ELF-1 (cell line): ENCODE data around the gene REPIN1.

Source experiments
- DNase-seq: peaks from one replicate; pipeline ENCODE4 v3.0.0-alpha.2; 2016; ENCODE audit warnings: low read depth, low spot score

REPIN1 gene

GRCh38 chr7:150389532-150389816, 20.9 kb downstream of the REPIN1 start:
- DNase-seq: no peak

- no peak for DNase-seq
These were observed 21.6 kb downstream of the REPIN1 start for GRCh38 chr7:150390205-150390604.

GRCh38 chr7:150393325-150393724, 24.7 kb downstream of the REPIN1 start:
- no peak for DNase-seq

DNA sequence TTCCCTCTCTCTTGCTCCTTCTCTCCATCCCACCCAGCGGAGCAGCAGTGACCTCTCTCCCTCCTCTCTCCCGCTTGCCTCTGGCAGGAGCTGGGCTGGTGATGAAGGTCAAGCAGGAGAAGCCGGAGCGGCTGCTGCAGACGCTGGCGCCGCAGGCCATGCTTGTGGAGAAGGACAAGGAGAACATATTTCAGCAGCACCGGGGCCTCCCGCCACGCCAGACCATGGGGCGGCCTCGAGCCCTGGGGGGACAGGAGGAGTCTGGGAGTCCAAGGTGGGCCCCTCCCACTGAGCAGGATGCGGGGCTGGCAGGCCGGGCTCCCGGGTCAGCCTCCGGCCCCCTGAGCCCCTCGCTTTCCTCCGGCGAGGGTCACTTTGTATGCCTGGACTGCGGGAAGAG, 27.8 kb downstream of the REPIN1 start:
- peak; percentile 77 for DNase-seq

- no peak for DNase-seq
These were observed 28.2 kb downstream of the REPIN1 start for GRCh38 chr7:150396851-150397260.

- peak; percentile 62 for DNase-seq
These were observed 28.9 kb downstream of the REPIN1 start for GRCh38 chr7:150397346-150398107.

DNA sequence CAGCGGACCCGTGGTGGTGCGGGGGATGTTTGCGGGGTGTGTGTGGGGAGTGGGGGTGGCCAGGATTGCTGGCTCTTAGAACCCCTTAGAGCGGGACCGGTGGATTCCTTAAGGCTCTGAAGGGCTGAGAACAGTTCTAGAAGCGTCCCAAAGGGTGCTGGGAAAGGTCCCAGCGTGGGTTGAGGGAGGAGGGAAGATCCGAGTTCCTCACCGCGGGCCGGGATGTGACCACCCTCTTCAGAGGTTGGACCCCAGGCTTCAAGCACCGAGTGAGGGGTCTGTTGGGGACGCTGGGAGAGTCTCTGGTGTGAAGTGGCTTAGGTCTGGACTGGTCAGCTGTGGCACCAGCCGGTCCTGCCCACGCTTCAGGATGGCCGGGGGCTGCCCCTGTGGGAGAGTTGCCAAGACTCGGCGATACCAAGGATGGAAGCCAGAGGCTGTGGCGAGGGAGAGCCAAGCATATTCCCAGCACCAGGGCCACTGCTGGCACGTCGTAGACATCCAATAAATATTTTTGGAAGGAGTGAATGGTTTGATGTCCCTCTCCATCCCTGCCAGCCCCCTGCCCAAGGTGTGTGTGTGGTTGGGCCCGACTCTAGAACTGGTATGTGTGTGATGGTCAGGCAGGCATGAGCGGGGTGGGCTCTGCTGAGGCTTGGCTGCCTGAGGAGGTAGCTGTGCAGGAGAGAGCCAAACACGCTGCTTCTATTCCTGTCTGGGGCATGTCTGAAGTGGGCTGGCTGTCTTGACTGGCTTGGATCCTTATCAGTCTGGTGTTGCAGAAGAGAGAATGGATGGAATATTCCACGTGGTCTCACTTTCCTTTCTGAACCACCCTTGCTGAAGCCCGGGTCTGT, 29.7 kb downstream of the REPIN1 start:
- peak; percentile 52 for DNase-seq

DNA sequence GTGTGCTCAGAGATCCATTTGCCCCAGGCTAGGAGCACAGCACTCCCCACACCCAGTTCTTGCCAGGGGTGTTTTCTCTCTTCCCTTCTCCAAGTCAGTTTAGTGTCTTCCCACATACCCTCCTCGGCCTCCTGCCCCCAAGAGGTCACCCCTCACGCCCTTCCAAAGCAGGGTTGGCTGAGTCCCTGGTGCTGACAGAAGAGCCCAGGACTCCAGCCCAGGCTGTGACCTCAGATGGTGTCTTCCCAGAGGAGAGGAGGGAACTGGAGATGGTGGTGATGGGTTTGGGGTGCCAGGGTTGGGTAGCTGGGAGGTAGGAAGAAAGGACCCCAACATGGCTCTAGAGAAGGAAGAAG, 30.3 kb downstream of the REPIN1 start:
- no peak for DNase-seq

DNA sequence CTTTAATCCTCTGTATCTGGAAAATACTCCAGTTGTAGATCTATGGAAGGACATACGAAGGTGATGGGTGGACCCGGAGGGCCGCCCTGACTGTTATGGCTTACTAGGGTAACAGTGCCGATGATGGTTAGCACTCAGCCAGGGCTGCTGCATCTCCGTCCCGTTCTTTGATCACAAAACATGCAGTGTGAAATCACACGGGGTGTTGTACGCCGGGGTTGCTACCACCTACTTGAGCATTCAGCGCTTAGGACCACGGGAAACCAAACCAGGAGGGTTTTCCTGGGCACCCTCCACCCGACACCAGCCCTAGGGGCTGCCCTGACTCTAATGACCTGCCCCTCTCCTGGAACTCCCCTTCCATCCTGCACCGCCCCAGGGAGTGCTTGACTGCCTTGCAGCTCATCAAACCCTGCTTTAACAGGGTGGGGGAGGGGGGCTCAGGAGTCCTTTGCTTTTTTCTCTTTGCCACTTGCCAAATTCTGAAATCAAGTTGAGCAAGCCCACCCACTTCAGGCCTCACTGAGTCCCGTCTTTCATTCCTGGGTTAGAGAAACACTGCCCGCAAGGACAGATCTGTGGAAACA, 30.9 kb downstream of the REPIN1 start:
- peak; percentile 84 for DNase-seq

- peak; percentile 88 for DNase-seq
These were observed 31.6 kb downstream of the REPIN1 start for GRCh38 chr7:150400008-150400787.

DNA sequence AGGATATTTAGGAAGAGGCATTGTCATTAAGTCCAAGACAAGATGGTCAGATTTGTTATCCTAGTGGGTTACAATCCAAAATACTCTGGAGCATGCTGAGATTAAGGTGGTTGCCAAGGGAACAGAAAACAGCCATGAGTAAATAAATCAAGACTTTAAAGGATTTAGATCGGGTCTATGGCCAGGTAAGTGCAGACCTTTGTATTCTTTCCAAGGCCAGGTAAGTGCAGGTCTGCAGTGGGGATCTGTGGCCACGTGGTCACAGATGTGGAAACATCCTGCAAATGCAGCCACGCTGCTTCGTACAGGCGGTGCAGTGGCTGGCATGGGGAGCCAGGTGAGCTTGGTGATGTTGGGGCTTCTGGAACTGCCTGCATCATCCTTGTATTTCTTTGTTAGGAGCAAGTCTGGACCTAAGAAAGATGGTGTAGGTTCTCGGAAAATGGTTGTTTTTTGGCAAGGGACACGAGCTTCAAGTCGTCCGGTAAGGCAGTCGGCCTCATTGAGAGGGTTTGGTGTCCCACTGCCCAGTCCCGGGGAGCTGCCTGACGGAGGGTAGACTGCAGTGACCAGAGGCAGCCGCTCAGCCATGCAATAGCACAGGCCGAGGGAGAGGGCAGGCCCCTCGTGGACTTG, 32.3 kb downstream of the REPIN1 start:
- no peak for DNase-seq

DNA sequence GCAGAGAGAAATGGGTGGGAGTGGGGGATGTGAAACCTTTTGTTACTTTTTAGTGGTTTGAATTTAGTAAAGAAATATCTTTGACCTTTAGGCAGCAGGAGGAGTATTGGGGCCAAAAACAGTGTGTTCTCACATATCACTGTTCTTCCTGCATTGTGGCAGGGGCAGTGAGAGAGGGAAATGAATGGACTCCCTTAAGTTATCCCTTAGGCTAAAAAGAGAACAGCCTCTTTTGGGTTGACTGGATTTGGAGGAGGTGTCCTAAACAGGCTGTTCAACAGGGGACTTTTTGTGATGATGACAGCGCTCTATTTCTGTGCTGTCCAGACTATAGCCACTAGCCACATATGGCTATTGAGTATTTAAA, 32.8 kb downstream of the REPIN1 start:
- no peak for DNase-seq

DNA sequence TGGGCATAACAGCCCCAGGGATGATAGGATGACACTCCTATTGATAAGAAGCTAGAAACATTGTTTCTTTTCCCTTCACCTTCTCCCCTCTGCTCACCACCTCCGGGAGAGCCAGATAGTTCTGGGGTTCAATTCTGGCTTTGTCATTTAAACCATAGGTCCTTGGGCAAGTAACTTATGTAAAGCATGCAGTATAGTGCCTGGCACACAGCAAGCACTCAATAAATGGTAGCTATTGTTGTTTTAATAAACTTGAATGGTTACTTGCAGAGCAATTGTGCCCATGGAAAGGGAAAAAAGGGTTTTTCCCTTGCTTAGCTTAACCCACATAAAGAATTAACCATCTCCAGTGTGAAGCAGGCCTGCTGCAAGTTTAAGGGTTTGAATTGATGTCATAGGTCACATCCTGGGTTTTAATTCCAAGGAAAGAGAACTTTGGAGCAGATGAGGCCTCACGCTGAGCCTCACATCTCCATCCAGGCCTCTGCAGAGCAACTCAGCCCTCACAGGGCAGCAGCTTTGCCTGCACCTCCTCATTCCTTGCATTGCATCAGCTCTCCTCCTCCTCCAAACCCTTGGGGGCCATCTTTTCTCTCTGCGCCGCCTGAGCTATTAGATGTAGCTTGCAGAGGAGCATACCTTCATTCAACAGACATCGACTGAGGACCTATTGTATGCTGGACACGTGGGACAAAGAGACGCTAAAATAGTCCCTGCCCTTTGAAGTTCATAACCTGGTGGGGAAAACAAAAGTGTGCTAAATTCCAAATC, 33.4 kb downstream of the REPIN1 start:
- peak; percentile 50 for DNase-seq

DNA sequence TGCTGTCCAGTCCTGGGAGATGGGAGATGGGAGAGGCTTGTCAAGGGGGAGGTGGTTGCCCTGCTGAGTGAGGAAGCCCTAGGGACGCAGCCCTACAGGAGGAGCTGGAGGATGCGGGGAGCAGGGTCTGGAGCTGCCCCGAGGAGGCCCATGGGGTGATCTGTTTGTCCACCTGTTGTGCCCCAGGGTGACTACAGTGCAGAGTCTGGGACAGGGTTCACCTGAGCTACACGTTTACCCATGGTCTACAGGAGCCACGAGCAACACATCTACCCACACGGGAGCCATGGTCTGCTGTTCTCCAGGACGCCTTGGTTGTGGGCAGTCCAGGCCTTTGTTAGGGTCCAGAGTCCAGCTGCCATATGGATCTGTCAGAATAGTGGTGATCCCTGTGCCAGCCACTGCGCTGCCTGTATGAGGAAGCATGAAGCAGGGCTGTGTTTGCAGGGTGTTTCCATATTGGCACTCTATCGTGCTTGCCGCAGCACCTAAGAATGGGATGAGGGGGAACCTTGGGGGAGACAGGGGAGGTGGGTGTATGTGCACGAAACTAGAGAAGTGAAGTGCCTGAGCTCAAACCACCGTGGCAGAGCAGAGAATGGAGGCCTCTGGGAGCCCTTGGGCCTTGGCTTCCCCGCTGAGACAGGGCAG, 34.2 kb downstream of the REPIN1 start:
- DNase-seq: no peak

DNA sequence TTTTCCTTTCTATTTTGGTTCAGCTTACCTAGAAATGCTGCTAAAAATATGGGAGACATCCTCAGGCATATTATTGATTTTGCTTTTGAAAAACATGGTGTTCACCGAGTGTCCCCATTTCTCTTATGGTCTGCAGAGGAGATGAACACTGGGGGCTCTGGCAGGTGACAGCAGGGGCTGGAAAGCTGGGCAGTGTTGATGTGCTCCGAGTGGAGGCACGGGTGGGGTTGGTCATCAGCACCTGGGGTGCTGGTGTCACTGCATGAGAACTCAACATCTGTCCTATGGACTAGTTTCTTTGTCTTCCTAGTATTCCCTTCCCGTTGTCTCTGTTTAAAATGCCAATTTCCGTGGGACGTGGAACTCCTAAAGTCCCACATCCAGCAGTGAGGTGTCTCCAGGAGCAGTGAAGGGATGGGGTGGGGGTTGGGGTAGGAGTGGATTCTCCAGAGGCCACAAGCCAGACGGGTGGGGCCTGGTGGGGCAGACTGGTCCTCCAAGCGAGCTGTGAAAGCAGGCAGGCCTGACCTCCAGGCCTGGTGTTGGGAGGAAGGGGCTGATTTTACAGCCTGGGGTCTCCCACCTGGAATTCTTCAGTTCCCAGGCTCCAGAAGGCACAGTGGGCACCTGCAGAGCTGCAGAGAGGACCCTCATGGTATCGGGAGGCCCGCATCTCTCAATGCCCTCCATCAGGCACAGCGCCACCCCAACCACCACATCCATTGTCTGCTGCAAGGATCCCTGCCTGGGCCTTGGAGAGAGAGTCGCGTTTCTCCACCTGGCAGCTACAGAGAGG, 35.0 kb downstream of the REPIN1 start:
- no peak for DNase-seq

GRCh38 chr7:150404172-150404804, 35.7 kb downstream of the REPIN1 start:
- DNase-seq: no peak

GRCh38 chr7:150404805-150405583, 36.4 kb downstream of the REPIN1 start:
- peak; percentile 89 for DNase-seq
